ENCODE results near the gene YWHAG. TPM values are rescaled to one million over a fixed set of nuclear protein-coding genes. Genes with fewer than 3 reads are reported as not detected.
"Not testable (repeated sequence)": the region's sequence is repeated elsewhere in the genome, so short reads cannot be mapped to it uniquely, and the experiment has no call there.

YWHAG gene
- total and polyA plus RNA-seq, 3 donors from 2014 or later: 67.4 to 80.2 (median 78.4) TPM

DNA sequence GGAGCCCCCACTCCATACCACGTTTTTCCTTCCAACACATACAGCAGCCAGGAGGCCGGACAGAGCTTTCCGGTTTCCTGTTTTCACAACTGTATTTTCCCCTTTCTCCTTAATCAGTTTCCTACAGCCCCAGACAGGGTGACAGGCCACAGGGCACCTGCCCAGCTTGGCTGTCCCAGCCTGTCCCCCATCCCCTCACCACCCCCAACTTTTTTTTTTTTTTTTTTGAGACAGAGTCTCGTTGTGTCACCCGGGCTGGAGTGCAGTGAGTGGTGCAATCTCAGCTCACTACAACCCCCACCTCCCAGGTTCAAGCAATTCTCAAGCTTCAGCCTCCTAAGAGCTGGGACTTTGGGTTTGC, 66.6 kb downstream of the YWHAG start:
- Histone ChIP-seq H3K27ac (peak overlapping the region; percentile 96 to 99), H3K4me3 (no peak overlapping the region), H3K27me3 (no peaks in the 10 kb centered on the region), H3K36me3 (ENCODE audit: low read depth, missing control alignments) (no peaks in the 10 kb centered on the region), H3K4me1 (peaks cover 18% of the 10 kb centered on the region), H3K9me3 (no peaks in the 10 kb centered on the region)
- no peak for DNase-seq
- no peak for TF ChIP-seq POLR2A (IDR thresholded peaks at IDR 0.05)
- TF ChIP-seq CTCF (IDR thresholded peaks at IDR 0.05): no peak
- WGBS, 2 donors: 39 to 46% methylated on average over 5 of the region's 5 CpGs
- intact Hi-C loops (cut with DNase I; ENCODE audit: low total_unique reads): no loop called here

- Histone ChIP-seq H3K4me1 (peaks cover 18% of the 10 kb centered on the region), H3K27ac (peak overlapping the region; percentile 96 to 99), H3K36me3 (ENCODE audit: low read depth, missing control alignments) (no peaks in the 10 kb centered on the region), H3K9me3 (no peaks in the 10 kb centered on the region), H3K27me3 (no peaks in the 10 kb centered on the region), H3K4me3 (no peak overlapping the region)
- peak; percentile 91 for DNase-seq
- 23 to 31% methylated on average over 22 to 30 of the region's 30 CpGs for WGBS, 2 donors
- intact Hi-C loops (cut with DNase I; ENCODE audit: low total_unique reads): no loop called here
- TF ChIP-seq CTCF (IDR thresholded peaks at IDR 0.05): peak; percentile 97 to 99 (median 97)
- TF ChIP-seq POLR2A (IDR thresholded peaks at IDR 0.05): no peak
Observed at GRCh38 chr7:76291351-76292212, 67.2 kb downstream of the YWHAG start.

DNA sequence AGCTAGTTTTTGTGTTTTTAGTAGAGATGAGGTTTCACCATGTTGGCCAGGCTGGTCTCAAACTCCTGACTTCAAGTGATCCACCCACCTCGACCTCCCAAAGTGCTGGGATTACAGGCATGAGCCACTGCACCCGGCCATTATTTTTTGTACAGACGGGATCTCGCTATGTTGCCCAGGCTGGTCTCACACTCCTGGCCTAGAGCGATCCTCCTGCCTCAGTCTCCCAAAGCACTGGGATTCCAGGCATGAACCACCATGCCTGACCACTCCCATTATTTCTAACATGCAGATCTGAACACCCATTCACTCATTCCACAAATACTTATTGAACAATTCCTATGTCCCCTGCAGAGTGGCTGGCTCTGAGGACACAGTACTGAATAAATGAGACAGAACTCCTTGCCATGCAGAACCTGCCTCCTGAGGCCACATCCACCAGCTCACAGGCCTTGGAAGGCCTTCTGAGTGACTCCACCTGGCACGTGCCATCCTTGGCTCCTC, 67.9 kb downstream of the YWHAG start:
- WGBS, 2 donors: 87 to 94% methylated on average over 6 of the region's 6 CpGs
- intact Hi-C loops (cut with DNase I; ENCODE audit: low total_unique reads); H3K36me3 ChIP-seq (ENCODE audit: low read depth, missing control alignments); H3K9me3 ChIP-seq; H3K4me3 ChIP-seq; DNase-seq; H3K27me3 ChIP-seq: not testable (repeated sequence)
- peaks cover 18% of the 10 kb centered on the region for H3K4me1 ChIP-seq
- H3K27ac ChIP-seq: peak overlapping the region in 1 of 2 donors; percentile 96

GRCh38 chr7:76286842-76287403, 71.9 kb downstream of the YWHAG start:
- Histone ChIP-seq H3K4me1 (peaks cover 8% of the 10 kb centered on the region), H3K9me3 (no peaks in the 10 kb centered on the region), H3K27me3 (no peaks in the 10 kb centered on the region), H3K4me3 (no peak overlapping the region), H3K27ac (no peak overlapping the region), H3K36me3 (ENCODE audit: low read depth, missing control alignments) (no peaks in the 10 kb centered on the region)
- intact Hi-C loops (cut with DNase I; ENCODE audit: low total_unique reads): no loop called here
- 85 to 89% methylated on average over 13 to 16 of the region's 16 CpGs for whole genome bisulfite sequencing, 2 donors
- DNase-seq: no peak
- TF ChIP-seq POLR2A (IDR thresholded peaks at IDR 0.05) (no peak), CTCF (IDR thresholded peaks at IDR 0.05) (no peak)

DNA sequence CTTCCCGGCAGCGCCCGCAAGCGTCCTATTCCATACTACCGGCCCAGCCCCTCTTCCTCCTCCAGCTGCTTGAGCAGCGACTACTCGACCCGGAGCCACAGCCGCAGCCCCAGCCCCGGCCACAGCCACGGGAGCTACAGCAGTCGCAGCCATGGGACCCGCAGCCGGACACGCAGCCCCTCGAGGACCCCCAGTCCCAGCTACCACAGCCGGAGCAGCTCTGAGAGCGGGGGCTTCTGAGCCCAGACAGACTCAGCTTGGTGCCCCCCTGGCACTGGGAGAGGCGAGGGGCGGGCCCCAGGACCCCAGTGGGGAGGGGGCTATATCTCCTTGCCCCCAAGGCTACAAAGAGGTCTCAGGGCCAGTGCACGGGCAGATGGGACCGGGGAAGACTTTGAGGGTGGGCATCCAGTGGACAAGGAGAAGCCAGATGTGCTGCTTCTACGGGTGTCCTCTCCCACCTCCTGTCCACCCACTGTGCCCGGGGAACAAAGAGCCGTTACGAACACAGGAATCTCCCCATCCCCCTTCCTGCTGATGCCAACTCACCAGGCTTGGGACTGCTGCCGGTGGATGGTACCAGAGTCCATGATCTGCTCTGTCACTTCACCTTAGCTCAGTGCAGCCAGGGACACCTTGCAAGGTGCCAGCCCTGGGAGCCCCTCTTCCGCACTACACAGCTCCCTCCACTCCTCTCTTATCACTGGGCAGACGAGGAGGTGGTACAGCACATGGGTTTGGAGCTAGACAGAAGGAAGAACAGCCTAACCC, 73.0 kb downstream of the YWHAG start:
- peaks cover 7% of the 10 kb centered on the region for H3K4me1 ChIP-seq
- TF ChIP-seq CTCF (IDR thresholded peaks at IDR 0.05) (no peak), POLR2A (IDR thresholded peaks at IDR 0.05) (no peak)
- H3K27ac ChIP-seq: no peak overlapping the region
- intact Hi-C loops (cut with DNase I; ENCODE audit: low total_unique reads): no loop called here
- no peaks in the 10 kb centered on the region for H3K27me3 ChIP-seq
- H3K9me3 ChIP-seq: no peaks in the 10 kb centered on the region
- DNase-seq: no peak
- H3K4me3 ChIP-seq: no peak overlapping the region
- H3K36me3 ChIP-seq (ENCODE audit: low read depth, missing control alignments): no peaks in the 10 kb centered on the region
- 88 to 92% methylated on average over 22 to 29 of the region's 29 CpGs for WGBS, 2 donors
